ENCODE measurements around the gene OMP. TPM values are rescaled to one million over a fixed set of nuclear protein-coding genes. Genes with fewer than 3 reads are reported as not detected.

OMP gene
- total RNA-seq, 2 experiments from 2014 or later: not detected

GRCh38 chr11:77121096-77121640 lies 18.5 kb downstream of the OMP start:
- ChIA-PET CTCF (no interaction called here), POLR2A (no interaction called here)
- Histone ChIP-seq H3K36me3 (ENCODE audit: insufficient read depth, low read length) (no peaks in the 10 kb centered on the region), H3K4me1 (ENCODE audit: insufficient read depth, low read length) (no peaks in the 10 kb centered on the region), H3K27ac (ENCODE audit: low read depth in 1 of 2, low read length in 2 of 2) (no peak overlapping the region), H3K9me3 (ENCODE audit: control insufficient read depth in 1 of 2, insufficient read depth in 1 of 2, low read length in 2 of 2) (no peaks in the 10 kb centered on the region), H3K4me3 (ENCODE audit: low read length) (no peak overlapping the region), H3K27me3 (ENCODE audit: control insufficient read depth in 1 of 2, insufficient read depth in 2 of 2, low read length in 2 of 2) (no peaks in the 10 kb centered on the region)
- no peak overlapping the region for H3K27ac Mint-ChIP-seq
- no peak for TF ChIP-seq CTCF (IDR thresholded peaks at IDR 0.05)
- no peaks in the 10 kb centered on the region for H3K27me3 Mint-ChIP-seq
- peaks cover under 1% of the 10 kb centered on the region for H3K4me1 Mint-ChIP-seq (ENCODE audit: low read depth)
- H3K9me3 Mint-ChIP-seq: no peaks in the 10 kb centered on the region
- no peak for DNase-seq
- no peaks in the 10 kb centered on the region for H3K36me3 Mint-ChIP-seq (ENCODE audit: low read depth)
- H3K4me3 Mint-ChIP-seq: no peak overlapping the region
- intact Hi-C loops (cut with DNase I, micrococcal nuclease): no loop called here
- ATAC-seq (ENCODE audit: poor library complexity): no peak

GRCh38 chr11:77121876-77122575 lies 19.4 kb downstream of the OMP start:
- intact Hi-C loops (cut with DNase I, micrococcal nuclease): no loop called here
- no peak for ATAC-seq (ENCODE audit: poor library complexity)
- H3K36me3 Mint-ChIP-seq (ENCODE audit: low read depth): no peaks in the 10 kb centered on the region

GRCh38 chr11:77122576-77123212 lies 20.1 kb downstream of the OMP start:
- POLR2A ChIA-PET: interaction anchor here (0.9 kb wide), 1 partner anchor 40 kb away, joined by 3 read pairs; no protein-coding TSS in a partner anchor
- H3K36me3 Mint-ChIP-seq (ENCODE audit: low read depth): no peaks in the 10 kb centered on the region

More at GRCh38 chr11:77121876-77122575, 19.4 kb downstream of the OMP start:
- H3K27ac Mint-ChIP-seq: no peak overlapping the region
- Histone ChIP-seq H3K36me3 (ENCODE audit: insufficient read depth, low read length) (no peaks in the 10 kb centered on the region), H3K9me3 (ENCODE audit: control insufficient read depth in 1 of 2, insufficient read depth in 1 of 2, low read length in 2 of 2) (no peaks in the 10 kb centered on the region), H3K4me1 (ENCODE audit: insufficient read depth, low read length) (peaks cover 4% of the 10 kb centered on the region), H3K27me3 (ENCODE audit: control insufficient read depth in 1 of 2, insufficient read depth in 2 of 2, low read length in 2 of 2) (no peaks in the 10 kb centered on the region), H3K27ac (ENCODE audit: low read depth in 1 of 2, low read length in 2 of 2) (no peak overlapping the region), H3K4me3 (ENCODE audit: low read length) (no peak overlapping the region)
- H3K4me1 Mint-ChIP-seq (ENCODE audit: low read depth): peaks cover 4% of the 10 kb centered on the region
- POLR2A ChIA-PET: interaction anchor here (0.9 kb wide), 1 partner anchor 40 kb away, joined by 3 read pairs; no protein-coding TSS in a partner anchor
- DNase-seq: no peak
- TF ChIP-seq CTCF (IDR thresholded peaks at IDR 0.05): no peak
- H3K9me3 Mint-ChIP-seq: no peaks in the 10 kb centered on the region
- no peak overlapping the region for H3K4me3 Mint-ChIP-seq
- CTCF ChIA-PET: no interaction called here
- H3K27me3 Mint-ChIP-seq: no peaks in the 10 kb centered on the region

More at GRCh38 chr11:77122576-77123212, 20.1 kb downstream of the OMP start:
- H3K9me3 ChIP-seq (ENCODE audit: control insufficient read depth in 1 of 2, insufficient read depth in 1 of 2, low read length in 2 of 2): no peaks in the 10 kb centered on the region
- CTCF ChIA-PET: no interaction called here
- DNase-seq (no peak), ATAC-seq (ENCODE audit: poor library complexity) (no peak)
- H3K27me3 Mint-ChIP-seq: no peaks in the 10 kb centered on the region
- peaks cover 2 to 3% of the 10 kb centered on the region in 2 experiments for H3K27me3 ChIP-seq (ENCODE audit: control insufficient read depth in 1 of 2, insufficient read depth in 2 of 2, low read length in 2 of 2)
- intact Hi-C loops (cut with DNase I, micrococcal nuclease): no loop called here
- peaks cover 11% of the 10 kb centered on the region for H3K4me1 ChIP-seq (ENCODE audit: insufficient read depth, low read length)
- H3K27ac ChIP-seq (ENCODE audit: low read depth in 1 of 2, low read length in 2 of 2): no peak overlapping the region
- no peak for TF ChIP-seq CTCF (IDR thresholded peaks at IDR 0.05)
- H3K4me3 Mint-ChIP-seq: no peak overlapping the region
- no peak overlapping the region for H3K27ac Mint-ChIP-seq
- peaks cover 9% of the 10 kb centered on the region for H3K4me1 Mint-ChIP-seq (ENCODE audit: low read depth)
- H3K9me3 Mint-ChIP-seq: no peaks in the 10 kb centered on the region
- no peak overlapping the region for H3K4me3 ChIP-seq (ENCODE audit: low read length)
- H3K36me3 ChIP-seq (ENCODE audit: insufficient read depth, low read length): no peaks in the 10 kb centered on the region
